Neural progenitor cell (in vitro differentiated cells): ENCODE measurements around the gene SORBS2.

ENCODE experiments used
- EZH2 ChIP-seq: fragments of 200-600 bp; sonication (generic); IDR thresholded peaks from 2 replicates; pipeline ENCODE4 v1.6.1; 2017; ENCODE audit warnings: antibody characterized with exemption, mild to moderate bottlenecking, moderate library complexity
- EZH2phosphoT487 ChIP-seq: fragments of 200-600 bp; sonication (generic); IDR thresholded peaks from 2 replicates; pipeline ENCODE4 v1.6.1; 2017; ENCODE audit warnings: antibody characterized with exemption
- TF ChIP-seq, protein P1 (sequence below): fragments of 200-600 bp; sonication (generic); IDR thresholded peaks from 2 replicates; pipeline ENCODE4 v1.5.1; 2017; ENCODE audit warnings: antibody characterized with exemption, mild to moderate bottlenecking

DNA sequence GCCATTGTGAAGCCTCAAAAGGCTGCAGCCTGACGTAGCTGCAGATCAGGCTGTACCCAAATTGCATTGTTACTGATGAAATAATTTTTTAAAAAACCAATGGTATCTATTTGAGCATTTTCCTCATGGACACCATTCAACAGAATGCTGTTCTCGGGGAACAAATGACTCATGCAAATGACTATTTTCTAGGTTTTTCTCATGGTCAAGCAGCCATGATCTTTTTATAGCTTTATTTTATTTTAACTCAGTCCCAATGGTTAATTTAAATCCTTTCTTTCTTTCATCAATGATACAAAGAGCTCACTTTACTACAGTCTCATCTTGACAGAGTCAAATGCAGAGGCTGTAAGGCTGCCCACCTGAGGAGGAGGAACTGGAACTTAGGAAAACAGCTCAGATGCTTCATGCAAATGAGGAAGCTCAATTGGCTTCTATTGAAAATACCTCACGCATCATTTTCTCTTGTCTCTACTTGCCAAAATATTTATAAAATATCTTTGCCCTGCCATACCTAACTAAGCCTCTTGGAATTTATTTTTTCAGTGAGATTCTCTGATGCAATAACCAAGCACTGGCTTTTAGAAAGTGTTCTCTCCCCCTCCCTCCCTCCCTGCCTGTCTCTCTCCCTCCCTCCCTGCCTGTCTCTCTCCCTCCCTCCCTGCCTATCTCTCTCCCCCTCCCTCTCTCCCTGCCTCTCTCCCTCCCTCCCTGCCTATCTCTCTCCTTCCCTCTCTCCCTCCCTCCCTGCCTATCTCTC lies 81.0 kb downstream of the SORBS2 start:
- TF ChIP-seq, protein P1, sequence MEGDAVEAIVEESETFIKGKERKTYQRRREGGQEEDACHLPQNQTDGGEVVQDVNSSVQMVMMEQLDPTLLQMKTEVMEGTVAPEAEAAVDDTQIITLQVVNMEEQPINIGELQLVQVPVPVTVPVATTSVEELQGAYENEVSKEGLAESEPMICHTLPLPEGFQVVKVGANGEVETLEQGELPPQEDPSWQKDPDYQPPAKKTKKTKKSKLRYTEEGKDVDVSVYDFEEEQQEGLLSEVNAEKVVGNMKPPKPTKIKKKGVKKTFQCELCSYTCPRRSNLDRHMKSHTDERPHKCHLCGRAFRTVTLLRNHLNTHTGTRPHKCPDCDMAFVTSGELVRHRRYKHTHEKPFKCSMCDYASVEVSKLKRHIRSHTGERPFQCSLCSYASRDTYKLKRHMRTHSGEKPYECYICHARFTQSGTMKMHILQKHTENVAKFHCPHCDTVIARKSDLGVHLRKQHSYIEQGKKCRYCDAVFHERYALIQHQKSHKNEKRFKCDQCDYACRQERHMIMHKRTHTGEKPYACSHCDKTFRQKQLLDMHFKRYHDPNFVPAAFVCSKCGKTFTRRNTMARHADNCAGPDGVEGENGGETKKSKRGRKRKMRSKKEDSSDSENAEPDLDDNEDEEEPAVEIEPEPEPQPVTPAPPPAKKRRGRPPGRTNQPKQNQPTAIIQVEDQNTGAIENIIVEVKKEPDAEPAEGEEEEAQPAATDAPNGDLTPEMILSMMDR: no peak
- no peak for TF ChIP-seq EZH2phosphoT487
- no peak for TF ChIP-seq EZH2
